ENCODE data around the gene CDC42EP2.

CDC42EP2 gene

DNA sequence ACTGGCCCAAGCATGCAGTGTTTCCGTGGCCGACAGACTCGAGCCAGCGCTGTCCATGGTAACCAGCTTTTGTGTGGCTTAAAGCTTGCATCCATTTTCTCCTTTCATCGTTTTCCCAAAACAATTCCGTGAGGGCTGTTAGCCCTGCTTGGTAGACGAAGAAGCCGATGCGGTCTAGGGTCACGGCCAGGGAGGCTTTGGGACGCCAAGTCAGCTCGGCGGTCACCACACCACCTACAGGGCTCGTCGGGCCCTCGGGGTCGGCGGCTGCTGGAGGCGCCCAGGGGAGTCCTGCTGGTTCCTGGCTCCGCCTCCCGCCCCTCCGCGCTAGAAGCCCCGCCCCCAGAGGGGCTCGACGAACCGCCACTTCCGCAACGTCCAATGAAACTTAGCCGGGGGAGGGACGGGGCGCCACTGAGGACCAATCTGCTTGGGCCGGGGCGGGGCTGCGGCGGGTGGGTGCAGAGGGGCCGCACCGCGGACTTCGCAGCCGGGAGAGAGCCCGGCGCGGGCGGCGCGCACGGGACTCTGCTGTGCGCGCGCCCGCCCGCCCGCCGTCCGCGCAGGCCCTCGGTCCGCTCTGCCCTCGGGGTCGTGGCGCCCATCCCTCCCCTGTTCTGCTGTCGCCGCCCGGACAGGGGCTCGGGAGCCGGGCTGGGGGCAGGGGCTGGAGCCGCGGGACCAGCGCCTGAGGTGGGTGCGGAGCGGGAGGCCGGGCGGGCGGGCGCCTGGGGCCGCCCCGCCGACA, 39.8 kb downstream of the CDC42EP2 start, which contains the start of gene TIGD3:
TIGD3 (plus strand) TSS at position 487 of the 748 bp plus-strand sequence. CDS start 1,058 bp downstream, outside the sequence.
- ChIA-PET CTCF (interaction anchor here (1.0 to 4.1 kb wide), 3 partner anchors 19 to 39 kb away, joined by 3 to 29 read pairs (median 4); partner anchors contain the start of gene DPF2), POLR2A (interaction anchor here (0.5 to 0.8 kb wide), 2 partner anchors 43 to 152 kb away, joined by 3 to 5 read pairs; no protein-coding TSS in a partner anchor)
- TF ChIP-seq, protein P1, sequence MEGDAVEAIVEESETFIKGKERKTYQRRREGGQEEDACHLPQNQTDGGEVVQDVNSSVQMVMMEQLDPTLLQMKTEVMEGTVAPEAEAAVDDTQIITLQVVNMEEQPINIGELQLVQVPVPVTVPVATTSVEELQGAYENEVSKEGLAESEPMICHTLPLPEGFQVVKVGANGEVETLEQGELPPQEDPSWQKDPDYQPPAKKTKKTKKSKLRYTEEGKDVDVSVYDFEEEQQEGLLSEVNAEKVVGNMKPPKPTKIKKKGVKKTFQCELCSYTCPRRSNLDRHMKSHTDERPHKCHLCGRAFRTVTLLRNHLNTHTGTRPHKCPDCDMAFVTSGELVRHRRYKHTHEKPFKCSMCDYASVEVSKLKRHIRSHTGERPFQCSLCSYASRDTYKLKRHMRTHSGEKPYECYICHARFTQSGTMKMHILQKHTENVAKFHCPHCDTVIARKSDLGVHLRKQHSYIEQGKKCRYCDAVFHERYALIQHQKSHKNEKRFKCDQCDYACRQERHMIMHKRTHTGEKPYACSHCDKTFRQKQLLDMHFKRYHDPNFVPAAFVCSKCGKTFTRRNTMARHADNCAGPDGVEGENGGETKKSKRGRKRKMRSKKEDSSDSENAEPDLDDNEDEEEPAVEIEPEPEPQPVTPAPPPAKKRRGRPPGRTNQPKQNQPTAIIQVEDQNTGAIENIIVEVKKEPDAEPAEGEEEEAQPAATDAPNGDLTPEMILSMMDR (IDR thresholded peaks at IDR 0.05; ENCODE audit: control extremely low read depth, extremely low read depth, low read depth, missing control alignments): no peak
- peak; percentile 100 for DNase-seq (ENCODE audit: extremely low spot score)

DNA sequence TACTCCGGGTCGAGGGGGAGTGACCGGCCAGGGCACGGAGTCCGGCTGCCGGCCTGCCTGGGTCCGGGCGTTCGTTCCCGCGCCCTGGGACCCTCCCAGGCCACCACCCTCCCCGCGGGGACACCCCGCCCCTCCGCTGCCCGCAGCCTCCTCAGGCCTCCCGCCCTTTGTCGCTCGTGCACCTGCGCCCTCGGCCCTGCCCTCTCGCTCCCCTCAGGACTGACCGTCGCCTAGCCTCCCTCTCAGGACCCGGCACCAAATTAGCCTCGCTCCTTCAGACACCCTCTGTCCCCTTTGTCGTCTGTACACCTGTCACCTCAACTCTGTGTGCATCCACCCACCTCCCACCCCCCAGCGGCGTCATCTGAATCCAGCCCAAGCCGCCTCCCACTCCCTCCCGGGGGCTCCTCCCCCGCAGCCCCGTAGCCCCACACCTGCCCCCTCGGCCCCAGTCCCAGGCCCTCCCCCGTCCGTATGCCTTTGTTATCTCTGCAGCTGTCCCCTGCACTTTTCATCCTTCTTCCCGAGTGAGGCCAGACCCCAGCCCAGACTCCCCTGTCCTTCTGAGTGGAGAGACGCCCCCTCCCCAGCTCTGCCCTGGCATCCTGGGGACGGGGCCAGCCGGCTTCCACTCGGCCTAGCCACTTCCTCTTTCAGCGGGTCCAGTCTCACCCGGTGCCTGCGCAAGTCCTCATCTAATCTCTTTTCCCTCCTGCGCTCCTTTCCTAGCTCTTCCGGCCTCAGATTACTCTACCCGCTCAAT, 40.5 kb downstream of the CDC42EP2 start:
- ChIA-PET CTCF (interaction anchor here (0.6 to 3.5 kb wide), 8 partner anchors 20 to 436 kb away, joined by 3 to 17 read pairs (median 4); partner anchors contain the start of gene DPF2), POLR2A (interaction anchor here (1.6 kb wide), 1 partner anchor 150 kb away, joined by 5 read pairs; no protein-coding TSS in a partner anchor)
- TF ChIP-seq, protein P1 (IDR thresholded peaks at IDR 0.05; ENCODE audit: control extremely low read depth, extremely low read depth, low read depth, missing control alignments): no peak
- peak; percentile 66 for DNase-seq (ENCODE audit: extremely low spot score)

DNA sequence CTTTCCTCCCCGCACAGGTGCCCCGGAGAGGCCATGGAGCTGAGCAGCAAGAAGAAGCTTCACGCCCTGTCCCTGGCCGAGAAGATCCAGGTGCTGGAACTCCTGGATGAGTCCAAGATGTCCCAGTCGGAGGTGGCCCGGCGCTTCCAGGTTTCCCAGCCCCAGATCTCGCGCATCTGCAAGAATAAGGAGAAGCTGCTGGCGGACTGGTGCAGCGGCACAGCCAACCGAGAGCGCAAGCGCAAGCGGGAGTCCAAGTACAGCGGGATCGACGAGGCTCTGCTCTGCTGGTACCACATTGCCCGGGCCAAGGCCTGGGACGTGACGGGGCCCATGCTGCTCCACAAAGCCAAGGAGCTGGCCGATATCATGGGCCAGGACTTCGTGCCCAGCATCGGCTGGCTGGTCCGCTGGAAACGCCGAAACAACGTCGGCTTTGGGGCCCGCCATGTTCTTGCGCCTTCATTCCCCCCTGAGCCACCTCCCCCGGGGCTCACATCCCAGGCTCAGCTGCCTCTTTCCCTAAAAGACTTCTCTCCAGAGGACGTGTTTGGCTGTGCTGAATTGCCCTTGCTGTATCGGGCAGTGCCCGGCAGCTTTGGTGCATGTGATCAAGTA, 41.2 kb downstream of the CDC42EP2 start:
- POLR2A ChIA-PET: interaction anchor here (1.6 kb wide), 1 partner anchor 149 kb away, joined by 5 read pairs; no protein-coding TSS in a partner anchor
- no peak for DNase-seq (ENCODE audit: extremely low spot score)
- CTCF ChIA-PET: interaction anchor here (0.6 to 3.5 kb wide), 10 partner anchors 8 to 437 kb away, joined by 3 to 17 read pairs (median 4); partner anchors contain the start of gene DPF2
- TF ChIP-seq, protein P1 (IDR thresholded peaks at IDR 0.05; ENCODE audit: control extremely low read depth, extremely low read depth, low read depth, missing control alignments): no peak

DNA sequence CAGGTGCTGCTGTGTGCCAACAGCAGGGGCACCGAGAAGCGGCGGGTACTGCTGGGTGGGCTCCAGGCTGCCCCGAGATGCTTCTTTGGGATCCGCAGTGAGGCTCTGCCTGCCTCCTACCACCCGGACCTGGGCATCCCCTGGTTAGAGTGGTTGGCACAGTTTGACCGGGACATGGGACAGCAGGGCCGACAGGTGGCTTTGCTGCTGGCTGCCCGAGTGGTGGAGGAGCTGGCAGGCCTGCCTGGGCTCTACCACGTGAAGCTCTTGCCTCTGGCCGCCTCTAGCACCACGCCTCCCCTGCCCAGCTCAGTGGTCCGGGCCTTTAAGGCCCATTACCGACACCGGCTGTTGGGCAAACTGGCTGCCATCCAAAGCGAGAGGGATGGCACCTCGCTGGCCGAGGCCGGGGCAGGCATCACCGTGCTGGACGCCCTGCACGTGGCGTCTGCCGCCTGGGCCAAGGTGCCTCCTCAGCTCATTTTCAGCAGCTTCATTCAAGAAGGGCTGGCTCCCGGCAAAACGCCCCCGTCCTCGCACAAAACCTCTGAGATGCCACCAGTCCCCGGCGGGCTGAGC, 41.8 kb downstream of the CDC42EP2 start:
- DNase-seq (ENCODE audit: extremely low spot score): no peak
- TF ChIP-seq, protein P1 (IDR thresholded peaks at IDR 0.05; ENCODE audit: control extremely low read depth, extremely low read depth, low read depth, missing control alignments): no peak
- ChIA-PET POLR2A (interaction anchor here (1.6 kb wide), 2 partner anchors 149 to 151 kb away, joined by 4 to 5 read pairs; no protein-coding TSS in a partner anchor), CTCF (interaction anchor here (1.1 to 3.5 kb wide), 9 partner anchors 9 to 156 kb away, joined by 3 to 17 read pairs (median 4); partner anchors contain the start of gene DPF2)

DNA sequence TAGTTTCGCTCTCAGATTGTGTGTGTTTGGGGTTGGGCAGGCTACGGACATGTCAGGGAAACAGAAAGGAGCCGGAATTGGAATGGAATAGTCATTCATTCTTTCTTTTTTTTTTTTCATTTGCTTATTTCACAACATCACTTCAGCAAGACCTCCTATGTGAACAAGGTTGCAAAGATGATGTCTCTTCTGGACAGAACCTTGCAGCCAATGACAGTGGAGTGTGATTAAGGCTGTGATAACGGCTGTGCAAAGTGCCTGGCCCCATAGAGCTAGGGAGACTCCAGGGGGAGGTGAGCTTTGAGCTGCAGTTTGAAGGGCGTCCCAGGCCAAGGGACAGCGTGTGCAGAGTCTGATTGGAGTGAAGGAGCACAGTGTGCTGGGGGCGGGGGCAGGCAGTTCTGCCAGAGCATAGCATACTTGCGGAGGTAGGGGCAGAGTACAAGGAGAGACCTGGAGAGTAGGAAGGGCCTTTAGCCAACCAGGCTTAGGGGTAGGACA, 43.2 kb downstream of the CDC42EP2 start:
- ChIA-PET POLR2A (interaction anchor here (1.0 to 2.7 kb wide), 4 partner anchors 65 to 149 kb away, joined by 3 to 10 read pairs (median 4); partner anchors contain the start of genes MALAT1 and NEAT1), CTCF (interaction anchor here (1.2 to 3.5 kb wide), 4 partner anchors 9 to 58 kb away, joined by 3 to 17 read pairs (median 5); no protein-coding TSS in a partner anchor)
- TF ChIP-seq, protein P1 (IDR thresholded peaks at IDR 0.05; ENCODE audit: control extremely low read depth, extremely low read depth, low read depth, missing control alignments): no peak
- no peak for DNase-seq (ENCODE audit: extremely low spot score)

All from GM10248 (cell line).